HEK293T (cell line): ENCODE results near the gene AQP9.

Experiments
- ARNT ChIP-seq: fragments of 450-650 bp; IDR thresholded peaks from 2 replicates; pipeline ENCODE4 v1.6.1; 2017; ENCODE audit warnings: mild to moderate bottlenecking
- BHLHE40 ChIP-seq: fragments of 450-650 bp; IDR thresholded peaks from 2 replicates; pipeline ENCODE4 v1.6.1; 2016; ENCODE audit warnings: mild to moderate bottlenecking, moderate library complexity, borderline replicate concordance
- ELF4 ChIP-seq: fragments of 450-650 bp; IDR thresholded peaks from 2 replicates; pipeline ENCODE4 v1.6.1; 2017; ENCODE audit warnings: antibody characterized with exemption
- FOXA1 ChIP-seq: fragments of 450-650 bp; IDR thresholded peaks from 2 replicates; pipeline ENCODE4 v1.6.1; 2016; ENCODE audit warnings: mild to moderate bottlenecking
- FOXM1 ChIP-seq: fragments of 450-650 bp; IDR thresholded peaks from 2 replicates; pipeline ENCODE4 v1.6.1; 2017; ENCODE audit warnings: mild to moderate bottlenecking, borderline replicate concordance
- LEF1 ChIP-seq: fragments of 450-650 bp; IDR thresholded peaks from 2 replicates; pipeline ENCODE4 v1.6.1; 2017; ENCODE audit warnings: mild to moderate bottlenecking, borderline replicate concordance
- PKNOX1 ChIP-seq: fragments of 450-650 bp; IDR thresholded peaks from 2 replicates; pipeline ENCODE4 v1.6.1; 2016
- SP1 ChIP-seq: fragments of 450-650 bp; IDR thresholded peaks from 2 replicates; pipeline ENCODE4 v1.6.1; 2017
- SUZ12 ChIP-seq: fragments of 450-650 bp; IDR thresholded peaks from 2 replicates; pipeline ENCODE4 v1.6.1; 2016; ENCODE audit warnings: mild to moderate bottlenecking
- TARDBP ChIP-seq: fragments of 450-650 bp; IDR thresholded peaks from 2 replicates; pipeline ENCODE4 v1.6.1; 2016

- TF ChIP-seq PKNOX1 (no peak), LEF1 (no peak), SUZ12 (no peak), BHLHE40 (no peak), SP1 (no peak), FOXA1 (no peak), FOXM1 (no peak), ELF4 (no peak), TARDBP (no peak), ARNT (no peak)
These were observed 2.5 kb upstream of the AQP9 start for GRCh38 chr15:58135511-58136174.
